SK-N-SH (cell line): ENCODE results near the gene PDYN.

Experiments used
- GATA2 ChIP-seq: sonication (generic); formaldehyde crosslinking; IDR thresholded peaks from 2 replicates; pipeline ENCODE4 v1.5.0; 2020; ENCODE audit warnings: mild to moderate bottlenecking, missing genetic modification reagents
- NFIC ChIP-seq: IDR thresholded peaks from 2 replicates; pipeline ENCODE4 v1.4.0; 2012; ENCODE audit warnings: borderline replicate concordance
- POLR2AphosphoS5 ChIP-seq: IDR thresholded peaks from 2 replicates; pipeline ENCODE4 v1.6.1; 2012; ENCODE audit warnings: low read depth, low read length
- SIN3A ChIP-seq: IDR thresholded peaks from 2 replicates; pipeline ENCODE4 v1.6.1; 2012; ENCODE audit warnings: low read depth, mild to moderate bottlenecking, low read length, moderate library complexity, borderline replicate concordance
- TAF1 ChIP-seq: IDR thresholded peaks from 2 replicates; pipeline ENCODE4 v1.6.1; 2012; ENCODE audit warnings: low read depth, mild to moderate bottlenecking, low read length, moderate library complexity, borderline replicate concordance
- TF ChIP-seq, protein P1 (sequence below): fragments of 200-600 bp; sonication (generic); IDR thresholded peaks from 2 replicates; pipeline ENCODE4 v1.6.1; 2017; ENCODE audit warnings: antibody characterized with exemption, mild to moderate bottlenecking, moderate library complexity

DNA sequence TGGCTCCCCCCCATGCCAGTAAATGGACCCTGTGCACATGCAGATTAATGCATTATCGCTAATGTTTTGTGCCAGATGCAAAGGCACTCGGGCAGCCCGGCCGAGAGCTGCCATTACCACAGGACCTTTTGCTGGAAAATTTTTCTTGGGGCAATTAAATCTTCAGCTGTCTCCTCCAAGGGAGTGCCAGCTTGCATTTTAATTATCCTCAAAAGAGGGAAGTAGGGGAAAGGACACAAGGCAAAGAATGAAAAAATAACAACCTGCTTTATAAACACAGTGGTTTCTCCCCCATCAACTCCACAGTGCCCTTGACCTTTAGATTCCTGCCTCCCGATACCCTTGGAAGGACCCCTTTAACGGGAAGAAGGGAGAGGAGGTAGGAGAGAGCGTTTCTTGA lies 48.2 kb downstream of the PDYN start:
- TF ChIP-seq TAF1, result no peak
- no peak for TF ChIP-seq NFIC
- TF ChIP-seq GATA2 (CRISPR knock-in tag), result no peak
- no peak for TF ChIP-seq POLR2AphosphoS5
- TF ChIP-seq, protein P1, sequence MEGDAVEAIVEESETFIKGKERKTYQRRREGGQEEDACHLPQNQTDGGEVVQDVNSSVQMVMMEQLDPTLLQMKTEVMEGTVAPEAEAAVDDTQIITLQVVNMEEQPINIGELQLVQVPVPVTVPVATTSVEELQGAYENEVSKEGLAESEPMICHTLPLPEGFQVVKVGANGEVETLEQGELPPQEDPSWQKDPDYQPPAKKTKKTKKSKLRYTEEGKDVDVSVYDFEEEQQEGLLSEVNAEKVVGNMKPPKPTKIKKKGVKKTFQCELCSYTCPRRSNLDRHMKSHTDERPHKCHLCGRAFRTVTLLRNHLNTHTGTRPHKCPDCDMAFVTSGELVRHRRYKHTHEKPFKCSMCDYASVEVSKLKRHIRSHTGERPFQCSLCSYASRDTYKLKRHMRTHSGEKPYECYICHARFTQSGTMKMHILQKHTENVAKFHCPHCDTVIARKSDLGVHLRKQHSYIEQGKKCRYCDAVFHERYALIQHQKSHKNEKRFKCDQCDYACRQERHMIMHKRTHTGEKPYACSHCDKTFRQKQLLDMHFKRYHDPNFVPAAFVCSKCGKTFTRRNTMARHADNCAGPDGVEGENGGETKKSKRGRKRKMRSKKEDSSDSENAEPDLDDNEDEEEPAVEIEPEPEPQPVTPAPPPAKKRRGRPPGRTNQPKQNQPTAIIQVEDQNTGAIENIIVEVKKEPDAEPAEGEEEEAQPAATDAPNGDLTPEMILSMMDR, result no peak
- TF ChIP-seq SIN3A, result no peak
